K562 (cell line): Measurements from ENCODE around the gene HDAC1. TPM values are rescaled to one million over a fixed set of nuclear protein-coding genes. Genes with fewer than 3 reads are reported as not detected.

Experiments
- CREB3 ChIP-seq: fragments of 450-650 bp; conservative IDR thresholded peaks from 2 replicates; pipeline ENCODE4 v1.6.1; 2016; ENCODE audit warnings: missing genetic modification characterization, low read depth, mild to moderate bottlenecking, missing compliant biosample characterization, moderate library complexity
- PREB ChIP-seq: sonication (generic); formaldehyde crosslinking; IDR thresholded peaks from 2 replicates; pipeline ENCODE4 v1.8.1; 2023; ENCODE audit warnings: mild to moderate bottlenecking, missing genetic modification reagents
- SMAD4 ChIP-seq: fragments of 250-450 bp; sonication (Bioruptor Pico); conservative IDR thresholded peaks from 2 replicates; pipeline ENCODE4 v1.8.0; 2021; ENCODE audit warnings: inconsistent platforms, mild to moderate bottlenecking, moderate library complexity
- polyA plus RNA-seq, 8 experiments: library from polyadenylated mRNA; depleted of rRNA in 4 of 8; stranded (reverse) in 5 of 8; unstranded in 3 of 8; fragments of >200 nt; fragmentation: Nextera tagmentation in 2 of 8; fragmentation: Illumina TruSeq in 1 of 8; extraction: Ambion mirVana in 2 of 8; extraction: Trizol in 1 of 8; gene quantifications; 2 replicates each; pipeline versions ENCODE4 v1.2.1 to v1.2.3, GENCODE V29; 2011 to 2014; ENCODE audit warnings: inconsistent platforms in 1 of 8, missing spikeins in 1 of 8
- total RNA-seq, 7 experiments: library from RNA; depleted of rRNA in 6 of 7; stranded (reverse); fragments of >200 nt in 6 of 7; fragmentation: Illumina TruSeq in 2 of 7; extraction: Trizol in 2 of 7; gene quantifications; 2 replicates each; pipeline versions ENCODE4 v1.2.1 to v1.2.3, GENCODE V29; 2011 to 2021; ENCODE audit warnings: low replicate concordance in 1 of 7
- TF ChIP-seq, protein P1 (sequence below), 2 experiments: IDR thresholded peaks in 1 of 2; conservative IDR thresholded peaks in 1 of 2; 2 replicates each; pipeline ENCODE4 v1.6.1; 2016; ENCODE audit warnings: low read depth in 2 of 2, mild to moderate bottlenecking in 1 of 2, missing compliant biosample characterization in 1 of 2, missing genetic modification characterization in 1 of 2, moderate library complexity in 1 of 2

Gene HDAC1
- total and polyA plus RNA-seq, 9 of the 15 experiments (the other 6 are each of a cell fraction or from before 2014, with no cell fraction given) = 169 to 384 (median 193) TPM

DNA sequence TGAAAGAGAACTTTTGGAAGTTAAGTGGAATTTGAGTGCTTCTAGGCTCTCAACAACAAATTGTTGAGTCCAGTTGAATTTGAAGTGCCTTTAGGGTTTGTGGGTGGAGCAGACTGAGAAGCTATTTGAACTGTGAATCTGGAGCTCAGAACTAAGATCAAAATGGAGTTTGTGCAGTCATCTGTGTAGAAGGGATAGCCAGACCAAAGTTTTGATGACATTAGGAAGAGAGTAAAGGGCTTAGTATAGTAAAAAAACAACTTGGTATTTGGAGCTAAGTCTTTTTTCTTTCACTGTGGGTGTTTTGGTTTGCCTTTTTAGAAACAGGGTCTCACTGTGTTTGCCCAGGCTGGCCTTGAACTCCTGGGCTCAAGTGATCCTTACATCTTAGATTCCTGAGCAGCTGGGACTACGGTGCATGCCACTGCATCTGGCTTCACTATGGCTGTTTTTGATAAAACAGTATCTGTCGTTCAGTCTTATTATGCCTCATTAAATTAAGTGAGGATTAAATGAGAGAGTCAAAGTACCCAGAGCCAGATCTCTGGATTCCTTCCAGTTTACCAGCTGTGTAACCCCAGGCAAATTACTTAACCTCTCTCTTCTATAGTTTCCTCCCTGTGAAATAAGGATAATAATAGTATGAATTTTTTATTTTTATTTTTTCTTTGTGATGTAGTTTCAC, 20.0 kb downstream of the HDAC1 start (continued):
- TF ChIP-seq PREB (CRISPR knock-in tag) (no peak), CREB3 (peak; percentile 79), SMAD4 (peak; percentile 21; the same call in 1 of the 2 replicates)
- TF ChIP-seq, protein P1, sequence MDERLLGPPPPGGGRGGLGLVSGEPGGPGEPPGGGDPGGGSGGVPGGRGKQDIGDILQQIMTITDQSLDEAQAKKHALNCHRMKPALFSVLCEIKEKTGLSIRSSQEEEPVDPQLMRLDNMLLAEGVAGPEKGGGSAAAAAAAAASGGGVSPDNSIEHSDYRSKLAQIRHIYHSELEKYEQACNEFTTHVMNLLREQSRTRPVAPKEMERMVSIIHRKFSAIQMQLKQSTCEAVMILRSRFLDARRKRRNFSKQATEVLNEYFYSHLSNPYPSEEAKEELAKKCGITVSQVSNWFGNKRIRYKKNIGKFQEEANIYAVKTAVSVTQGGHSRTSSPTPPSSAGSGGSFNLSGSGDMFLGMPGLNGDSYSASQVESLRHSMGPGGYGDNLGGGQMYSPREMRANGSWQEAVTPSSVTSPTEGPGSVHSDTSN (CRISPR knock-in tag; IDR thresholded peaks at IDR 0.05; ENCODE audit: low read depth) = no peak
- TF ChIP-seq, protein P1 (tag; conservative IDR thresholded peaks at IDR 0.05; ENCODE audit: low read depth) = peak; percentile 31; the same call in 1 of the 2 replicates
